Erythroblast (primary cell): ENCODE results near the gene CERT1.

Experiments used
- DNase-seq, 2 experiments: peaks; one replicate each; lab custom pipeline; 2025; lab: John Stamatoyannopoulos, UW
- GATA1 ChIP-seq: IDR thresholded peaks from 2 replicates; pipeline ENCODE4 v1.6.1; 2011; ENCODE audit warnings: low read depth, mild to moderate bottlenecking, control low read depth, low read length, moderate library complexity
- POLR2A ChIP-seq: IDR thresholded peaks from 2 replicates; pipeline ENCODE4 v1.6.1; 2011; ENCODE audit warnings: mild to moderate bottlenecking, low read length

The CERT1 gene

DNA sequence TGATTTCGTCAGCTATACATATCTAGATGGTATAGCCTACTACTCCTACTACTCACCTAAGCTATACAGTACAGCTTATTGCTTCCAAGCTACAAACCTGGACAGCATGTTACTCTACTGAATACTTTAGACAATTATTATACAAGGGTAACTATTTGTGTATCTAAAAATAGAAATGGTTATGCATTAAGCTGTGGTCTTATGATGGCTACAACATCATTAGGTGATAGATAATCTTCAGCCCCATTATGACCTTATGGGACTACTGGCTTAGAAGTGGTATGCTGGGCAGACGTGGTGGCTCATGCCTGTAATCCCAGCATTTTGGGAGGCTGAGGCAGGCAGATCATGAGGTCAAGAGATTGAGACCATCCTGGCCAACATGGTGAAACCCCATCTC lies 40.2 kb downstream of the CERT1 start:
- TF ChIP-seq GATA1 (no peak), POLR2A (no peak)
- no peak for DNase-seq

DNA sequence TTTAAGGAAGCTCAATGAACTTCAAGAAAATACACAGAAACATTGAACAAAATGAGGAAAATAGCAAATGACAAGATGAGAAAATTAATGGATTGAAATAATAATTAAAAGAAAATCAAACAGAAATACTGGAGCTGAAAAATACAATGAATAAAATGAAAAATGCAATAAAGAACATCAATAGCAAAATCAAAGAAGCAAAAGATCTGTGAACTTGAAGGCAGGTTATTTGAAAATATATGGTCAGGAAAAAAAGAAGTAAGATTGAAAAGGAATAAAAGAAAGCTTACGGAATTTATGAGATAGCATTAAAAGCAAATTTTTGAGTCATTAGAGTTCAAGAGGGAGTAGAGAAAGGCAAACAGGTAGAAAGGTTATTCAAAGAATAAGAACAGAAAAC lies 42.4 kb downstream of the CERT1 start:
- no peak for TF ChIP-seq POLR2A
- peak in 1 of 2 experiments; percentile 3 for DNase-seq

DNA sequence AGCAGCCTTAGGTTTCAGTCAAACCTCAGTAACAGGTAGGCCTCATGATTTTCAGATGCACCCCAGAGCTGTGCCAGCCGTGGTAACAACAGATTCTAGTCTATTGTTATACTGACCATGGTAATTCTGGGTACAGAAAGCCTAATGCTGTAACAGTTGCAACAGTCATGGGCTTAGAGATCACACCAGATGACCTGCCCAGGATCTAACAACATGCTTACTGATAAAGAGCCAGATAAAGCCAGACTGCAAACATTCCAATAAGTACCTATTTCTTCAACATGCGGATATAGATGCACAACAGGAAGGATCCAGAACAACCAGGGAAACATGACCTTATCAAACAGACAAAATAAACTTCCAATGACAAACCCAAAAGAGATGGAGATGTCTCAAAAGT lies 42.8 kb downstream of the CERT1 start:
- TF ChIP-seq GATA1, result no peak
- TF ChIP-seq POLR2A, result no peak
- DNase-seq, result no peak

- TF ChIP-seq GATA1 (no peak), POLR2A (no peak)
- DNase-seq, result peak; percentile 14 to 66
Measured at GRCh38 chr5:75466006-75466716, 45.3 kb downstream of the CERT1 start.

GRCh38 chr5:75465480-75465879 lies 45.9 kb downstream of the CERT1 start:
- DNase-seq, result no peak
- no peak for TF ChIP-seq POLR2A
- TF ChIP-seq GATA1, result no peak

DNA sequence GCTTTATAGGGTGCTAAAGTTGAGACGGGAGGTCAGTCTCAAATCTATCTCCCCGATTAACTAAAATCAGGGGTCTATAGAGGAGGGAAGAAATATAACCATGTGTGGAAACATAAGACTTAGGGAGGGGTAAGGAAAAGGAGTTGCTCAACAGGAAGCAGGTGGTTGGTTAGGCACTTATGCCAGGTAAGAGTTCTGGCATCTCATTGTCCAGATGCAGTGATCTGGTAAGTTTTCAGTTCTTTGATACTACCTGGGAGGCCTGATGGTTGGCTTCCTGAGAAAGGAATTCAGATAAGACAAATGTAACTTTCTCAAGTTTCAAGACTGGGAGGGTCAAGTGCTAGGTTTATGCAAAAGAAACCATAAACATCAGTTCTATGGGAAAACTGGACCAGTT lies 47.7 kb downstream of the CERT1 start:
- no peak for TF ChIP-seq GATA1
- no peak for TF ChIP-seq POLR2A
- DNase-seq, result no peak

- TF ChIP-seq GATA1, result no peak
- no peak for DNase-seq
Measured at GRCh38 chr5:75461679-75462078, 49.8 kb downstream of the CERT1 start.

DNA sequence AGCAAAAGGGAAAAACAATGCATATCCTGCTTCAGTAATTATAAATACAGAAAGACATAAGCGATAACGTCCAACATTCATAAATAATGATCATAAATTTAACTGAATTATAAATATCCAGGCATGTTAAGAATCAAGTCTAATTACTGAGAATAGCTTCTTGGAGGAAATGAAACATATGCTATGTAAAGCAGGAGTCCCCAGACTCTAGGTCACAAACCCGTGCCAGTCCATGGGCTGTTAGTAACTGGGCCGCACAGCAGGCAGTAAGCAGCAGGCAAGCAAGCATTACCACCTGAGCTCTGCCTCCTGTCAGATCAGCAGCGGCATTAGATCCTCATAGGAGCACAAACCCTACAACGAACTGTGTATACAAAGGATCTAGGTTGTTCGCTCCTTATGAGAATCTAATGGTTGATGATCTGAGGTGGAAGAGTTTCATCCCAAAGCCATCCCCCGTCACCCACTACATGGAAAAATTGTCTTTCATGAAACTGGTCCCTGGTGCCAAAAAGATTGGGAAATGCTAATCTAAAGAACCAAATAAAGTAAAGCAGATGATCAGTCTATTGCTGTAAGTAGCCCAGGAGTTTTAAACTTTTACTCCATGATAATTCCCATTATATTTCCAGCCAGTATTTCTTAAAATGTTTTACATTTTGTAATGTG lies 50.4 kb downstream of the CERT1 start:
- DNase-seq, result no peak
- TF ChIP-seq POLR2A (no peak), GATA1 (no peak)

DNA sequence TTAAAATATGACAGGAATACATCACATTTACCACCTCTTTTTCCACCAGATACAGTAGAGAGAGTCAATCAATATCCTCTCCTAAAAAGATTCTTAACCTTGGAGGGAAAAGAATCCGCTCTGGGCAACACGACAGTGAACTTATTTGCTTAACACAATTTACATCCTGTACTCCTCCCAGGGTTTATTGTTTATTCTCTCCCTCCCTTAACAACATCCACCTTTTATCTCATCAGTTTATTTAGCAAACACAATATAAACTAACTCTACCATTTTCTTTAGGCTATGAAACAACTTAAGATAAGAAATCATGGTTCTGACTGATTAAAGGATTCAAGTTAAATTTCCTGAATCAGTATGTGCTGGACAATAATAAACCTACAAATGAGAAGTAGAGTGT lies 50.9 kb downstream of the CERT1 start:
- DNase-seq, result no peak
- no peak for TF ChIP-seq GATA1
- no peak for TF ChIP-seq POLR2A

DNA sequence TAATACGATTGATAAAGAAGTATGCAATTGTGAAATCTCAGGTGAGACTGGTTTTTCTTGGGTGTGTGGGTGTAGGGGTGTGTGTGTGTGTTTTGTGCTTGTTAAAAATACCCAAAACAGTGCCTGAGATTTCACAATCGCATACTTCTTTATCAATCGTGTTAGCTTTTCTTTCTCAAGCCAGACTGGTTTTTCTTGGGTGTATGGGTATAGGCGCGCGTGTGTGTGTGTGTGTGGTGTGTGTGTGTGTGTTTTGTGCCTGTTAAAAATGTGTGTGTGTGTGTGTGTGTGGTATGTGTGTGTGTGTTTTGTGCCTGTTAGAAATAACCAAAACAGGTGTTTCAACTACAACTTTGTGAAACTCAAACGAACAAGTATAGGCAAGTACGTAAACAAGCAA lies 53.7 kb downstream of the CERT1 start:
- TF ChIP-seq POLR2A (no peak), GATA1 (no peak)

DNA sequence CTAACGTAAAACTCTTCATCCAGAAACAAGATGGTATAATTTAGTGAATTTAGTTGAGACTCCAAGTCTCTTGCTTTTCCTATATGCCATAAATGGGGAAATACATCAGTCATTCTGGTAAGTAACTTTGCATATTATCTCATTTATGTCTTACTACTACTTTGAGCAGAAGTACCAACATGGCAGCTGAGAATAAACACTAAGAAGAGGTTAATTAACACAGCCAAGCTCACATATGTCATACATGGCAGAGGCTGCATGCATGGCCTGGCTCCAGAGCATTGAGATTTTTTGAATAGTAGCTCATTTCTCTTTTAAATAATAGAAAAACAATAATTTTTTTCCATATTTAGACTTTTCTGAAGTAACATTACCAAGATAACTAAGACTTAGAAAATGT lies 54.3 kb downstream of the CERT1 start:
- TF ChIP-seq POLR2A, result no peak
- no peak for TF ChIP-seq GATA1
- no peak for DNase-seq

More for the DNA sequence above, 53.7 kb downstream of the CERT1 start:
- no peak for DNase-seq

DNA sequence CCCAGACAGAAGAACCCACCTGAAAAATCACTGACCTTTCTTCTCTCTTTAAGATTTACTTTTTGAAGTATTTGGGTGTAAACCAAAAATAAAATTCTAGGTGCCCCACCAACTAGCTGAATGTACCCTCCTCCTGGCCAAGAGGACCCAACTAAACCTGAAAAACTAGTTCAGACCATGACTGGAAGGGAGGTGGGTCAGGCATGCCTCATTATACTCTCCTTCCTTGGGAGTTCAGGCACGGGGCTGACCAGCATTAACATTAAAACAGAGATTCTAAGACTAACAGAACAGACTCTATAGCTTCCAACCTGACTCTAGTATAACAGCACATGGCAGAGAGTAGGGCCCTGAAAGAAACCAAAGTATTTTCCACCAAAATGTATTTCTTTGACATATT lies 61.4 kb downstream of the CERT1 start:
- no peak for DNase-seq
- TF ChIP-seq POLR2A, result no peak
- no peak for TF ChIP-seq GATA1

DNA sequence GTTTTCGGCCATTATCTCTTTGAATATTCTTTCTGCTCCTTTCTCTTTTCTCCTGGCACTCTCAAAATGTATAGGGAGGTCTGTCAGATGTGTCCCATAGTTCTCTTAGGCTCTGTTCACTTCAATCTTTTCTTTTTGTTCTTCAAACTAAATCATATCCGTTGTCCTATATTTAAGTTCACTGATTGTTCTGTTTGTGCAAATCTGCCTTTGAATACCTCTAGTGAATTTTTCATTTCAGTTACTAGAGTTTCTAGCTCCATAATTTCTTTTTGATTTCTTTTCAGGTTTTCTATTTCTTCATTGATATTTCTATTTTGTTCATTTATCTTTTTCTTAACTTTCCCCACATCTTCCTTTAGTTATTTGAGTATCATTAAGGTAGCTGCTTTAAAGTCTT lies 65.4 kb downstream of the CERT1 start:
- no peak for DNase-seq
- TF ChIP-seq POLR2A (no peak), GATA1 (no peak)

DNA sequence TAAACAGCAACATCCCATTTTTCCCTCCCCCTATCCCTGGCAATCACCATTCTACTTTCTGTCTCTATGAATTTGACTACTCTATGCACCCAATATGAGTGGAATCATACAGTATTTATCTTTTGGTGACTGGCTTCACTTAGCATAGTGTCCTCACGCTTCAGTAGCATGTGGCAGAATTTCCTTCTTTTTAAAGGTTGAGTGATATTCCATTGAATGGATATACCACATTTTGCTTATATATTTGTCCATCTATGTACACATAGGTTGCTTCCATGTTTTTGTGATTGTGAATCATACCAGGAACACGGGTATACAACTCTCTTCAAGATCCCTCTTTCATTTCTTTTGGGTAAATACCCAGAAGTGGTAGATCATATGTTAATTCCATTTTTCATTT lies 69.9 kb downstream of the CERT1 start:
- DNase-seq, result no peak
- TF ChIP-seq POLR2A, result no peak
- TF ChIP-seq GATA1, result no peak

GRCh38 chr5:75439276-75439675 lies 72.2 kb downstream of the CERT1 start:
- DNase-seq, result no peak
- no peak for TF ChIP-seq GATA1
- no peak for TF ChIP-seq POLR2A
